HL-60 (cell line): Measurements from ENCODE around the gene ACE.

ENCODE experiments used
- DNase-seq, 2 experiments: peaks; one replicate each; pipeline ENCODE4 v3.0.0-alpha.2; 2010 to 2020; ENCODE audit warnings: low read depth in 1 of 2, low spot score in 1 of 2
- H3K27ac ChIP-seq: fragments of 250-450 bp; sonication (Bioruptor Pico); replicated peaks from 2 replicates; pipeline ENCODE4 v1.5.1; 2020; ENCODE audit warnings: mild to moderate bottlenecking, moderate library complexity
- H3K27me3 ChIP-seq: fragments of 250-450 bp; sonication (Bioruptor Pico); 2 replicates; pipeline ENCODE4 v1.5.1; 2021; ENCODE audit warnings: mild to moderate bottlenecking, moderate library complexity; ENCODE audit not compliant: insufficient read depth, poor library complexity, severe bottlenecking
- H3K4me3 ChIP-seq: replicated peaks from 2 replicates; pipeline ENCODE4 v1.5.1; 2011; ENCODE audit warnings: mild to moderate bottlenecking, control low read depth, low read length; ENCODE audit not compliant: insufficient read depth
- GABPA ChIP-seq: IDR thresholded peaks from 2 replicates; pipeline ENCODE4 v1.6.1; 2012; ENCODE audit warnings: low read depth
- POLR2AphosphoS5 ChIP-seq: IDR thresholded peaks from 2 replicates; pipeline ENCODE4 v1.6.1; 2012; ENCODE audit warnings: low read depth
- SPI1 ChIP-seq: IDR thresholded peaks from 2 replicates; pipeline ENCODE4 v1.6.1; 2012; ENCODE audit warnings: low read depth, mild to moderate bottlenecking, borderline replicate concordance
- TF ChIP-seq, protein P1 (sequence below): IDR thresholded peaks from one replicate; pipeline ENCODE4 v1.5.1; 2011; ENCODE audit warnings: low read length, control low read depth, inconsistent platforms; ENCODE audit not compliant: insufficient read depth
- TF ChIP-seq, protein P2 (sequence below): IDR thresholded peaks from 2 replicates; pipeline ENCODE4 v1.6.1; 2012; ENCODE audit warnings: low read depth; ENCODE audit not compliant: insufficient replicate concordance

The ACE gene

GRCh38 chr17:63534078-63534570 lies 57.3 kb downstream of the ACE start:
- TF ChIP-seq, protein P1, sequence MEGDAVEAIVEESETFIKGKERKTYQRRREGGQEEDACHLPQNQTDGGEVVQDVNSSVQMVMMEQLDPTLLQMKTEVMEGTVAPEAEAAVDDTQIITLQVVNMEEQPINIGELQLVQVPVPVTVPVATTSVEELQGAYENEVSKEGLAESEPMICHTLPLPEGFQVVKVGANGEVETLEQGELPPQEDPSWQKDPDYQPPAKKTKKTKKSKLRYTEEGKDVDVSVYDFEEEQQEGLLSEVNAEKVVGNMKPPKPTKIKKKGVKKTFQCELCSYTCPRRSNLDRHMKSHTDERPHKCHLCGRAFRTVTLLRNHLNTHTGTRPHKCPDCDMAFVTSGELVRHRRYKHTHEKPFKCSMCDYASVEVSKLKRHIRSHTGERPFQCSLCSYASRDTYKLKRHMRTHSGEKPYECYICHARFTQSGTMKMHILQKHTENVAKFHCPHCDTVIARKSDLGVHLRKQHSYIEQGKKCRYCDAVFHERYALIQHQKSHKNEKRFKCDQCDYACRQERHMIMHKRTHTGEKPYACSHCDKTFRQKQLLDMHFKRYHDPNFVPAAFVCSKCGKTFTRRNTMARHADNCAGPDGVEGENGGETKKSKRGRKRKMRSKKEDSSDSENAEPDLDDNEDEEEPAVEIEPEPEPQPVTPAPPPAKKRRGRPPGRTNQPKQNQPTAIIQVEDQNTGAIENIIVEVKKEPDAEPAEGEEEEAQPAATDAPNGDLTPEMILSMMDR: no peak
- TF ChIP-seq, protein P2, sequence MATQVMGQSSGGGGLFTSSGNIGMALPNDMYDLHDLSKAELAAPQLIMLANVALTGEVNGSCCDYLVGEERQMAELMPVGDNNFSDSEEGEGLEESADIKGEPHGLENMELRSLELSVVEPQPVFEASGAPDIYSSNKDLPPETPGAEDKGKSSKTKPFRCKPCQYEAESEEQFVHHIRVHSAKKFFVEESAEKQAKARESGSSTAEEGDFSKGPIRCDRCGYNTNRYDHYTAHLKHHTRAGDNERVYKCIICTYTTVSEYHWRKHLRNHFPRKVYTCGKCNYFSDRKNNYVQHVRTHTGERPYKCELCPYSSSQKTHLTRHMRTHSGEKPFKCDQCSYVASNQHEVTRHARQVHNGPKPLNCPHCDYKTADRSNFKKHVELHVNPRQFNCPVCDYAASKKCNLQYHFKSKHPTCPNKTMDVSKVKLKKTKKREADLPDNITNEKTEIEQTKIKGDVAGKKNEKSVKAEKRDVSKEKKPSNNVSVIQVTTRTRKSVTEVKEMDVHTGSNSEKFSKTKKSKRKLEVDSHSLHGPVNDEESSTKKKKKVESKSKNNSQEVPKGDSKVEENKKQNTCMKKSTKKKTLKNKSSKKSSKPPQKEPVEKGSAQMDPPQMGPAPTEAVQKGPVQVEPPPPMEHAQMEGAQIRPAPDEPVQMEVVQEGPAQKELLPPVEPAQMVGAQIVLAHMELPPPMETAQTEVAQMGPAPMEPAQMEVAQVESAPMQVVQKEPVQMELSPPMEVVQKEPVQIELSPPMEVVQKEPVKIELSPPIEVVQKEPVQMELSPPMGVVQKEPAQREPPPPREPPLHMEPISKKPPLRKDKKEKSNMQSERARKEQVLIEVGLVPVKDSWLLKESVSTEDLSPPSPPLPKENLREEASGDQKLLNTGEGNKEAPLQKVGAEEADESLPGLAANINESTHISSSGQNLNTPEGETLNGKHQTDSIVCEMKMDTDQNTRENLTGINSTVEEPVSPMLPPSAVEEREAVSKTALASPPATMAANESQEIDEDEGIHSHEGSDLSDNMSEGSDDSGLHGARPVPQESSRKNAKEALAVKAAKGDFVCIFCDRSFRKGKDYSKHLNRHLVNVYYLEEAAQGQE: no peak
- no peak for TF ChIP-seq SPI1
- no peak for TF ChIP-seq POLR2AphosphoS5
- no peak for TF ChIP-seq GABPA
- DNase-seq: no peak
- Histone ChIP-seq H3K4me3 (no peak overlapping the region), H3K27me3 (peaks cover 21% of the 10 kb centered on the region), H3K27ac (no peak overlapping the region)

DNA sequence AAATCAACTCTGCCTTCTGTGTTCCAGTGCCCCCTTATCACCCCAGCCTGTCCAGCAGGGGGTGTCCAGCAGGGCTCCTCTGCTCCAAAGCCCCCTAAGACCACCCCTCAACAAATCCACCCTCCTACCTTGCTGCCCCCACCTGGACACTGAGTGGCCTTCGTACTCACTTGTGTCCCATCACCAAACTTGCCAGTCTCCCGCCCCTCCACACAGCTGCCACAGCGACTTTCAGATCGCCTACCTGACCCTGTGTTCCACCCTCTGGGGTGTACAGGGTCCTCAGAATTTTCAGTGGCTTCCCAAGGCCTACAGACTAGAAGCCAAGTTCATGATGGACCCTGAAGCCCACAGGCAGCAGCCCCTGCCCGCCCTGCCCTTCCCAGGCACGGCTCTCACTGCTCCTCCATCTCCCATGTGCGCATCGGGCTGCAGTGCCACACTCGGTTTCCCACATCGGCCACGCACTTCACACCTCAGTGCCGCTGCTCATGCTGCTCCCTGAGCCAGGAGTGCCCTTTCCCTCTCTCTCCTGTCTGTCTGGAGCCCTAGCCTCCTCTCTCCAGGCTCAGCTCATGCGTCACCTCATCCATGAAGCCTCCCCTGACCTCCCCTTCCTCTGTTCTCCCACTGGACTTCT lies 58.1 kb downstream of the ACE start:
- peaks cover 24% of the 10 kb centered on the region for H3K27me3 ChIP-seq
- DNase-seq: no peak
- no peak overlapping the region for H3K4me3 ChIP-seq
- TF ChIP-seq, protein P2: no peak
- TF ChIP-seq SPI1 (no peak), GABPA (no peak), POLR2AphosphoS5 (no peak)
- TF ChIP-seq, protein P1: no peak
- no peak overlapping the region for H3K27ac ChIP-seq

DNA sequence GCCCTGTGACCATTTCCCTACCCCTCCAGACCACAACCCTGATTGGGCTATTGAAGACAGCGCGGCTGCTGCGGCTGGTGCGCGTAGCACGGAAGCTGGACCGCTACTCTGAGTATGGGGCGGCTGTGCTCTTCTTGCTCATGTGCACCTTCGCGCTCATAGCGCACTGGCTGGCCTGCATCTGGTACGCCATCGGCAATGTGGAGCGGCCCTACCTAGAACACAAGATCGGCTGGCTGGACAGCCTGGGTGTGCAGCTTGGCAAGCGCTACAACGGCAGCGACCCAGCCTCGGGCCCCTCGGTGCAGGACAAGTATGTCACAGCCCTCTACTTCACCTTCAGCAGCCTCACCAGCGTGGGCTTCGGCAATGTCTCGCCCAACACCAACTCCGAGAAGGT lies 58.8 kb downstream of the ACE start:
- TF ChIP-seq SPI1 (no peak), POLR2AphosphoS5 (no peak), GABPA (no peak)
- TF ChIP-seq, protein P2: no peak
- TF ChIP-seq, protein P1: no peak
- Histone ChIP-seq H3K4me3 (no peak overlapping the region), H3K27me3 (peaks cover 24% of the 10 kb centered on the region), H3K27ac (no peak overlapping the region)
- DNase-seq: no peak
